ENCODE measurements around the gene MRRF. TPM values are rescaled to one million over a fixed set of nuclear protein-coding genes. Genes with fewer than 3 reads are reported as not detected.

The MRRF gene
- total RNA-seq, 2 donors from 2014 or later: 20.7 to 21.4 TPM

GRCh38 chr9:122251351-122251750 is 13.3 kb upstream of the MRRF start:
- Histone ChIP-seq H3K36me3 (peaks cover 44% of the 10 kb centered on the region), H3K27ac (no peak overlapping the region)
- DNase-seq (ENCODE audit: low spot score): no peak

GRCh38 chr9:122252796-122253195 is 11.9 kb upstream of the MRRF start:
- Histone ChIP-seq H3K27ac (no peak overlapping the region), H3K4me3 (no peak overlapping the region), H3K27me3 (no peaks in the 10 kb centered on the region), H3K36me3 (peaks cover 37% of the 10 kb centered on the region), H3K9me3 (no peaks in the 10 kb centered on the region), H3K4me1 (peaks cover 0 to 9% of the 10 kb centered on the region in 2 donors)
- TF ChIP-seq CTCF (IDR thresholded peaks at IDR 0.05): no peak
- DNase-seq (ENCODE audit: low spot score): no peak

More at GRCh38 chr9:122251351-122251750, 13.3 kb upstream of the MRRF start:
- Histone ChIP-seq H3K9me3 (no peaks in the 10 kb centered on the region), H3K4me3 (no peak overlapping the region), H3K4me1 (peaks cover 0 to 9% of the 10 kb centered on the region in 2 donors), H3K27me3 (no peaks in the 10 kb centered on the region)
- no peak for TF ChIP-seq CTCF (IDR thresholded peaks at IDR 0.05)

- no peak overlapping the region for H3K4me3 ChIP-seq
- H3K4me1 ChIP-seq: peaks cover 0 to 9% of the 10 kb centered on the region in 2 donors
Observed at GRCh38 chr9:122254761-122255160, 9.9 kb upstream of the MRRF start.

GRCh38 chr9:122256206-122256605 is 8.5 kb upstream of the MRRF start:
- H3K4me3 ChIP-seq: no peak overlapping the region
- H3K36me3 ChIP-seq: peaks cover 43% of the 10 kb centered on the region
- H3K4me1 ChIP-seq: peaks cover 0 to 14% of the 10 kb centered on the region in 2 donors
- DNase-seq (ENCODE audit: low spot score): no peak
- TF ChIP-seq CTCF (IDR thresholded peaks at IDR 0.05): no peak
- H3K27ac ChIP-seq: no peak overlapping the region
- no peaks in the 10 kb centered on the region for H3K9me3 ChIP-seq
- no peaks in the 10 kb centered on the region for H3K27me3 ChIP-seq

More at GRCh38 chr9:122254761-122255160, 9.9 kb upstream of the MRRF start:
- no peaks in the 10 kb centered on the region for H3K9me3 ChIP-seq
- no peak for DNase-seq (ENCODE audit: low spot score)
- no peaks in the 10 kb centered on the region for H3K27me3 ChIP-seq
- H3K36me3 ChIP-seq: peaks cover 39% of the 10 kb centered on the region
- no peak for TF ChIP-seq CTCF (IDR thresholded peaks at IDR 0.05)
- H3K27ac ChIP-seq: no peak overlapping the region

GRCh38 chr9:122258886-122259415 is 5.7 kb upstream of the MRRF start:
- H3K9me3 ChIP-seq: no peaks in the 10 kb centered on the region
- TF ChIP-seq CTCF (IDR thresholded peaks at IDR 0.05): no peak
- no peak overlapping the region for H3K27ac ChIP-seq
- H3K36me3 ChIP-seq: peaks cover 29% of the 10 kb centered on the region
- no peak for DNase-seq (ENCODE audit: low spot score)
- no peak overlapping the region for H3K4me3 ChIP-seq
- H3K27me3 ChIP-seq: no peaks in the 10 kb centered on the region
- H3K4me1 ChIP-seq: peaks cover 0 to 31% of the 10 kb centered on the region in 2 donors

- peak overlapping the region in 1 of 2 donors; percentile 1 for H3K27ac ChIP-seq
- peaks cover 29% of the 10 kb centered on the region for H3K36me3 ChIP-seq
- peaks cover 0 to 42% of the 10 kb centered on the region in 2 donors for H3K4me1 ChIP-seq
- H3K4me3 ChIP-seq: no peak overlapping the region
- no peaks in the 10 kb centered on the region for H3K27me3 ChIP-seq
- TF ChIP-seq CTCF (IDR thresholded peaks at IDR 0.05): no peak
- DNase-seq (ENCODE audit: low spot score): peak; percentile 76
- no peaks in the 10 kb centered on the region for H3K9me3 ChIP-seq
Observed at GRCh38 chr9:122261469-122261881, 3.2 kb upstream of the MRRF start.
